HepG2 (cell line): ENCODE measurements around the gene ZCCHC3. TPM values are rescaled to one million over a fixed set of nuclear protein-coding genes. Genes with fewer than 3 reads are reported as not detected.

Experiments used
- DMAP1 ChIP-seq: IDR thresholded peaks from 2 replicates; pipeline ENCODE4 v1.6.1; 2016
- ELF3 ChIP-seq: IDR thresholded peaks from 2 replicates; pipeline ENCODE4 v1.6.1; 2016; ENCODE audit warnings: missing genetic modification reagents, missing compliant biosample characterization
- EP300 ChIP-seq, 3 experiments: sonication (generic) in 1 of 3; formaldehyde crosslinking in 1 of 3; IDR thresholded peaks; 2 replicates each; pipeline versions ENCODE4 v1.5.1 to v1.6.1; 2011 to 2020; ENCODE audit warnings: low read depth in 2 of 3, low read length in 2 of 3, borderline replicate concordance in 1 of 3, improper control_type of control experiment in 1 of 3, mild to moderate bottlenecking in 1 of 3, missing genetic modification reagents in 1 of 3, moderate library complexity in 1 of 3
- FOSL1 ChIP-seq: sonication (generic); formaldehyde crosslinking; IDR thresholded peaks from 2 replicates; pipeline ENCODE4 v1.9.0; 2021; ENCODE audit warnings: missing genetic modification reagents, borderline replicate concordance
- FOXC1 ChIP-seq: sonication (generic); formaldehyde crosslinking; IDR thresholded peaks from 2 replicates; pipeline ENCODE4 v1.8.0; 2022; ENCODE audit warnings: mild to moderate bottlenecking, missing genetic modification reagents, borderline replicate concordance
- HBP1 ChIP-seq: IDR thresholded peaks from 2 replicates; pipeline ENCODE4 v1.6.1; 2016; ENCODE audit warnings: low read depth, control low read depth
- HMG20B ChIP-seq: conservative IDR thresholded peaks from 2 replicates; pipeline ENCODE4 v1.6.1; 2016; ENCODE audit warnings: missing genetic modification reagents, missing compliant biosample characterization
- HOXA3 ChIP-seq: sonication (generic); formaldehyde crosslinking; IDR thresholded peaks from 2 replicates; pipeline ENCODE4 v1.5.0; 2020; ENCODE audit warnings: missing genetic modification reagents
- KDM4B ChIP-seq: sonication (generic); formaldehyde crosslinking; IDR thresholded peaks from 2 replicates; pipeline ENCODE4 v1.4.0; 2020; ENCODE audit warnings: missing genetic modification reagents
- NR2C2 ChIP-seq: sonication (generic); formaldehyde crosslinking; IDR thresholded peaks from 2 replicates; pipeline ENCODE4 v1.4.0; 2020; ENCODE audit warnings: missing genetic modification reagents, mild to moderate bottlenecking, moderate library complexity, borderline replicate concordance
- PAX8 ChIP-seq: sonication (generic); formaldehyde crosslinking; IDR thresholded peaks from 2 replicates; pipeline ENCODE4 v1.8.0; 2022; ENCODE audit warnings: mild to moderate bottlenecking, missing genetic modification reagents, borderline replicate concordance
- POLR2AphosphoS5 ChIP-seq: IDR thresholded peaks from 2 replicates; pipeline ENCODE4 v1.6.1; 2012; ENCODE audit warnings: low read depth, low read length
- RCOR2 ChIP-seq: IDR thresholded peaks from 2 replicates; pipeline ENCODE4 v1.6.1; 2016; ENCODE audit warnings: missing biosample characterization, missing genetic modification reagents
- SALL2 ChIP-seq: sonication (generic); formaldehyde crosslinking; IDR thresholded peaks from 2 replicates; pipeline ENCODE4 v1.8.1; 2023; ENCODE audit warnings: mild to moderate bottlenecking, missing genetic modification reagents, inconsistent platforms
- SETDB1 ChIP-seq: sonication (generic); formaldehyde crosslinking; IDR thresholded peaks from 2 replicates; pipeline ENCODE4 v1.5.1; 2020; ENCODE audit warnings: missing genetic modification reagents, mild to moderate bottlenecking, borderline replicate concordance
- SMARCE1 ChIP-seq: fragments of 450-650 bp; IDR thresholded peaks from 2 replicates; pipeline ENCODE4 v1.6.1; 2017; ENCODE audit warnings: borderline replicate concordance
- SMC3 ChIP-seq: IDR thresholded peaks from 2 replicates; pipeline ENCODE4 v1.6.1; 2011; ENCODE audit warnings: low read length, improper control_type of control experiment
- SOX6 ChIP-seq, 2 experiments: fragments of 450-650 bp in 1 of 2; sonication (generic) in 1 of 2; formaldehyde crosslinking in 1 of 2; IDR thresholded peaks; 2 replicates each; pipeline versions ENCODE4 v1.4.0 to v1.6.1; 2017 to 2020; ENCODE audit warnings: antibody characterized with exemption in 1 of 2, mild to moderate bottlenecking in 1 of 2, missing genetic modification reagents in 1 of 2
- TEAD3 ChIP-seq: optimal IDR thresholded peaks from 2 replicates; pipeline ENCODE3; 2016; ENCODE audit warnings: borderline replicate concordance
- ZNF383 ChIP-seq: sonication (generic); formaldehyde crosslinking; IDR thresholded peaks from 2 replicates; pipeline ENCODE4 v1.4.0; 2020; ENCODE audit warnings: missing genetic modification reagents, mild to moderate bottlenecking, borderline replicate concordance
- ZNF44 ChIP-seq: sonication (generic); formaldehyde crosslinking; IDR thresholded peaks from 2 replicates; pipeline ENCODE4 v1.5.1; 2020; ENCODE audit warnings: mild to moderate bottlenecking, missing genetic modification reagents
- ZNF580 ChIP-seq: IDR thresholded peaks from 2 replicates; pipeline ENCODE4 v1.6.1; 2016; ENCODE audit warnings: low read depth, borderline replicate concordance
- polyA plus RNA-seq, 8 experiments: library from polyadenylated mRNA; depleted of rRNA in 3 of 8; stranded (reverse) in 7 of 8; unstranded in 1 of 8; fragments of >200 nt; fragmentation: Illumina TruSeq in 4 of 8; extraction: Trizol in 4 of 8; gene quantifications; 2 replicates each; pipeline versions ENCODE4 v1.2.1 to v1.2.3, GENCODE V29; 2011 to 2016; ENCODE audit warnings: low read depth in 4 of 8, missing spikeins in 1 of 8, mixed read lengths in 1 of 8; ENCODE audit not compliant: insufficient read depth in 1 of 8
- total RNA-seq, 5 experiments: library from RNA; depleted of rRNA; stranded (reverse); fragments of >200 nt; fragmentation: Illumina TruSeq; extraction: Trizol; gene quantifications; 2 replicates each; pipeline ENCODE4 v1.2.3, GENCODE V29; 2016; ENCODE audit warnings: low read depth in 1 of 5
- TF ChIP-seq, protein P1 (sequence below): sonication (generic); formaldehyde crosslinking; IDR thresholded peaks from 2 replicates; pipeline ENCODE4 v1.5.1; 2020; ENCODE audit warnings: missing genetic modification reagents, mild to moderate bottlenecking, borderline replicate concordance
- TF ChIP-seq, protein P2 (sequence below): sonication (generic); formaldehyde crosslinking; IDR thresholded peaks from 2 replicates; pipeline ENCODE4 v1.4.0; 2020; ENCODE audit warnings: missing genetic modification reagents, borderline replicate concordance

The ZCCHC3 gene
- total and polyA plus RNA-seq, 2 of the 13 experiments (the other 11 are each of a cell fraction or from before 2014, with no cell fraction given) = 46.6 to 63.0 TPM

DNA sequence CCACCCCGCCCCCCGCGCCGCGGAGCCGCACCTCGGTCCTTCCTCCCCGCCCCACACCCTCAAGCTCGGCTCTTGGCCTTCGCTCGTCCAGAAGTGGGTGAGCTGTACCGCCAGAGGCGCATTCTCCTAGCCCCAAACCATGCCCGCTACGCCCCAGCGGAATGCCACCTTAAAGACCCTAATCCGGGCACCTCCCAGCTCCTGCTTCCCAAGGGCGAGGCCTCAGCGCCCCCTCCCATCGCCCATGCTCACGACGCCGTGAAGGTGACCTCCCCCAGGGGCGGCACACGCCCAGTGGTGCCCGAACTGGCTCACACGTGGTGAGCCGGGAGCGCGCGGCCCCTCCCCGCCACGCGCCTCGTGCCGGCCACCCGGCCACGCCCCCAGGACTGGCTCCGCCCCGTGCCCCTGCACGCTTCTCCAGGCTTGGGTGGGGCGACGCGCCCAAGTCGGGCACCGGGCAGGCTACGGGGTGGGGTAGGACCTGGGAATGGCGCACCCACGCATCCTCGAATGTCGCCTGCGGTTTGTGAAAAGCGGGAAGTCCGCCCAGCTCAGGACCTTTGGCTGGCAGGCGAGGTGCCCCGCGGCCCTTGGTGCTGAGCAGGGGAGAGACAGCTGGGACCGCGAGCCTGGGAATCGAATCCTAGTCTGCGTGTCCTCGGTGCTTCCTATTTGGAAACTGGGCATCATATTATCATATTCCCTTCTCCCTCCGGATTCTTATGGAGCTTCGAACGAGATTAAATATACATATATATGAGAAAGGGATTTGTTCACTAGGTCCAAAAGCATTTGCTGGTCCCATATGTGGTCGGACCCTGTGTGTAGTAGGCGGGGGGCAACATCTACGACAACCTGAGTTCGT lies 27.0 kb downstream of the ZCCHC3 start (continued):
- TF ChIP-seq EP300 (IDR thresholded peaks at IDR 0.05; ENCODE audit: low read depth in 2 of 2, low read length in 2 of 2) (peak; percentile 59 to 71; a peak in 3 of 4 replicates), EP300 (CRISPR knock-in tag; IDR thresholded peaks at IDR 0.05; ENCODE audit: borderline replicate concordance) (peak; percentile 77), SMARCE1 (no peak), POLR2AphosphoS5 (peak; percentile 78), HBP1 (peak; percentile 97), TEAD3 (peak; percentile 87), RCOR2 (CRISPR knock-in tag) (peak; percentile 24; the same call in 1 of the 2 replicates), PAX8 (CRISPR knock-in tag) (peak; percentile 93; the same call in 1 of the 2 replicates), FOXC1 (peak; percentile 98), SMC3 (no peak), HMG20B (CRISPR knock-in tag) (peak; percentile 48; the same call in 1 of the 2 replicates), DMAP1 (CRISPR knock-in tag) (peak; percentile 100), ZNF44 (peak; percentile 93), FOSL1 (no peak), SETDB1 (CRISPR knock-in tag) (no peak), SALL2 (CRISPR knock-in tag) (peak; percentile 99), ZNF383 (CRISPR knock-in tag) (peak; percentile 88; the same call in 1 of the 2 replicates), HOXA3 (peak; percentile 95), ZNF580 (CRISPR knock-in tag) (peak; percentile 93; the same call in 1 of the 2 replicates), KDM4B (peak; percentile 74), SOX6 (IDR thresholded peaks at IDR 0.05) (no peak), SOX6 (CRISPR knock-in tag; IDR thresholded peaks at IDR 0.05) (peak; percentile 64), ELF3 (CRISPR knock-in tag) (peak; percentile 87), NR2C2 (CRISPR knock-in tag) (peak; percentile 80)
- TF ChIP-seq, protein P1, sequence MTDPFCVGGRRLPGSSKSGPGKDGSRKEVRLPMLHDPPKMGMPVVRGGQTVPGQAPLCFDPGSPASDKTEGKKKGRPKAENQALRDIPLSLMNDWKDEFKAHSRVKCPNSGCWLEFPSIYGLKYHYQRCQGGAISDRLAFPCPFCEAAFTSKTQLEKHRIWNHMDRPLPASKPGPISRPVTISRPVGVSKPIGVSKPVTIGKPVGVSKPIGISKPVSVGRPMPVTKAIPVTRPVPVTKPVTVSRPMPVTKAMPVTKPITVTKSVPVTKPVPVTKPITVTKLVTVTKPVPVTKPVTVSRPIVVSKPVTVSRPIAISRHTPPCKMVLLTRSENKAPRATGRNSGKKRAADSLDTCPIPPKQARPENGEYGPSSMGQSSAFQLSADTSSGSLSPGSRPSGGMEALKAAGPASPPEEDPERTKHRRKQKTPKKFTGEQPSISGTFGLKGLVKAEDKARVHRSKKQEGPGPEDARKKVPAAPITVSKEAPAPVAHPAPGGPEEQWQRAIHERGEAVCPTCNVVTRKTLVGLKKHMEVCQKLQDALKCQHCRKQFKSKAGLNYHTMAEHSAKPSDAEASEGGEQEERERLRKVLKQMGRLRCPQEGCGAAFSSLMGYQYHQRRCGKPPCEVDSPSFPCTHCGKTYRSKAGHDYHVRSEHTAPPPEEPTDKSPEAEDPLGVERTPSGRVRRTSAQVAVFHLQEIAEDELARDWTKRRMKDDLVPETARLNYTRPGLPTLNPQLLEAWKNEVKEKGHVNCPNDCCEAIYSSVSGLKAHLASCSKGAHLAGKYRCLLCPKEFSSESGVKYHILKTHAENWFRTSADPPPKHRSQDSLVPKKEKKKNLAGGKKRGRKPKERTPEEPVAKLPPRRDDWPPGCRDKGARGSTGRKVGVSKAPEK (CRISPR knock-in tag) = peak; percentile 38; the same call in 1 of the 2 replicates
- TF ChIP-seq, protein P2, sequence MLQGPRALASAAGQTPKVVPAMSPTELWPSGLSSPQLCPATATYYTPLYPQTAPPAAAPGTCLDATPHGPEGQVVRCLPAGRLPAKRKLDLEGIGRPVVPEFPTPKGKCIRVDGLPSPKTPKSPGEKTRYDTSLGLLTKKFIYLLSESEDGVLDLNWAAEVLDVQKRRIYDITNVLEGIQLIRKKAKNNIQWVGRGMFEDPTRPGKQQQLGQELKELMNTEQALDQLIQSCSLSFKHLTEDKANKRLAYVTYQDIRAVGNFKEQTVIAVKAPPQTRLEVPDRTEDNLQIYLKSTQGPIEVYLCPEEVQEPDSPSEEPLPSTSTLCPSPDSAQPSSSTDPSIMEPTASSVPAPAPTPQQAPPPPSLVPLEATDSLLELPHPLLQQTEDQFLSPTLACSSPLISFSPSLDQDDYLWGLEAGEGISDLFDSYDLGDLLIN (CRISPR knock-in tag) = peak; percentile 97; the same call in 1 of the 2 replicates
